Measurements from ENCODE around the gene NAA50. TPM values are rescaled to one million over a fixed set of nuclear protein-coding genes. Genes with fewer than 3 reads are reported as not detected.

The NAA50 gene
- total and polyA plus RNA-seq, 10 of the 15 experiments (the other 5 are each of a cell fraction or from before 2014, with no cell fraction given), result 31.7 to 205 (median 110) TPM

GRCh38 chr3:113746548-113747282 lies 666 bp upstream of the NAA50 start, which contains the start of gene ATP6V1A (continued):
- no peak for TF ChIP-seq PAX5 (IDR thresholded peaks at IDR 0.05; ENCODE audit: borderline replicate concordance, low read depth, low read length)

GRCh38 chr3:113744941-113745755 lies 901 bp downstream of the NAA50 start:
- ChIA-PET CTCF (interaction anchor here (0.7 to 9.8 kb wide), 34 partner anchors 9 to 546 kb away, joined by 3 to 72 read pairs (median 6); partner anchors contain the start of gene GRAMD1C), SMC1A (ENCODE audit: uncharacterized antibody, unreplicated experiment) (interaction anchor here (0.7 to 5.5 kb wide), 32 partner anchors 8 to 252 kb away, joined by 3 to 55 read pairs (median 3); partner anchors contain the start of genes SPICE1 and USF3), RAD21 (ENCODE audit: unreplicated experiment) (interaction anchor here (0.7 to 3.6 kb wide), 27 partner anchors 10 to 253 kb away, joined by 3 to 48 read pairs (median 5); partner anchors contain the start of genes SPICE1 and USF3), POLR2A (interaction anchor here (0.7 to 4.5 kb wide), 16 partner anchors 11 to 250 kb away, joined by 3 to 30 read pairs (median 5); partner anchors contain the start of gene USF3)
- peak overlapping the region; percentile 81 for H3K4me2 ChIP-seq (ENCODE audit: control insufficient read depth, insufficient read depth)
- 2% methylated on average over 35 of the region's 35 CpGs for WGBS (ENCODE audit: insufficient coverage, insufficient replicate concordance, low lambda C conversion rate, missing lambda C conversion rate)
- 0 out of 2 replicates have a peak, but pooled peaks cover 3% of the 10 kb centered on the region for H3K4me1 ChIP-seq (ENCODE audit: control insufficient read depth, insufficient read depth, low read length)
- FAIRE-seq (peak; percentile 89), ATAC-seq (peak; percentile 75), DNase-seq (ENCODE audit: low read depth, low spot score) (peak; percentile 72)
- H3K79me2 ChIP-seq (ENCODE audit: control insufficient read depth, insufficient read depth, low read length), result peaks cover 88% of the 10 kb centered on the region
- intact Hi-C loops (cut with micrococcal nuclease; ENCODE audit: unreplicated experiment), result loop anchor here (2.0 to 10.0 kb wide), 3 partner anchors 250 to 710 kb away; no protein-coding TSS in a partner anchor
- H3K27ac ChIP-seq (ENCODE audit: control insufficient read depth, insufficient read depth), result peak overlapping the region; percentile 95
- H3K4me3 ChIP-seq, result peak overlapping the region; percentile 70
- peak overlapping the region; percentile 93 for H2AFZ ChIP-seq (ENCODE audit: control insufficient read depth, low read depth, low read length)
- no peaks in the 10 kb centered on the region for H3K36me3 ChIP-seq (ENCODE audit: control insufficient read depth in 2 of 2, insufficient read depth in 2 of 2, low read length in 1 of 2)
- BruUV-seq (replicated peaks), result no TSS peak
- no peaks in the 10 kb centered on the region for H3K9me3 ChIP-seq (replicated peaks; ENCODE audit: control insufficient read depth, insufficient read depth, low read length)
- H3K9ac ChIP-seq (ENCODE audit: control insufficient read depth, insufficient read depth, low read length), result peak overlapping the region; percentile 91
- in situ Hi-C loops (cut with MboI), result loop anchor here (5.0 to 10.0 kb wide), 2 partner anchors 250 to 307 kb away; no protein-coding TSS in a partner anchor
- H4K20me1 ChIP-seq (ENCODE audit: control insufficient read depth, insufficient read depth), result no peaks in the 10 kb centered on the region
- H3K27me3 ChIP-seq (replicated peaks in 1 of 2; ENCODE audit: control insufficient read depth in 2 of 2, insufficient read depth in 2 of 2, low read length in 1 of 2), result no peaks in the 10 kb centered on the region
- TF ChIP-seq CBX5 (IDR thresholded peaks at IDR 0.05; ENCODE audit: low read depth) (peak; percentile 39; the same call in 1 of the 2 replicates), TARDBP (IDR thresholded peaks at IDR 0.05; ENCODE audit: borderline replicate concordance) (no peak), JUNB (IDR thresholded peaks at IDR 0.05) (no peak), YBX1 (IDR thresholded peaks at IDR 0.05) (no peak), BMI1 (IDR thresholded peaks at IDR 0.05; ENCODE audit: borderline replicate concordance) (no peak), POLR2AphosphoS5 (IDR thresholded peaks at IDR 0.05; ENCODE audit: low read length) (peak; percentile 33; the same call in 1 of the 2 replicates), NFYB (IDR thresholded peaks at IDR 0.05; ENCODE audit: insufficient read depth, low read depth, low read length) (no peak), IRF5 (IDR thresholded peaks at IDR 0.05; ENCODE audit: borderline replicate concordance) (no peak), NRF1 (conservative IDR thresholded peaks at IDR 0.05; ENCODE audit: low read depth, low read length) (no peak), PAX5 (IDR thresholded peaks at IDR 0.05; ENCODE audit: borderline replicate concordance, low read depth, low read length) (no peak; the same call in 1 of the 2 replicates), EGR1 (IDR thresholded peaks at IDR 0.05; ENCODE audit: borderline replicate concordance in 1 of 2, low read depth in 2 of 2, low read length in 2 of 2) (no peak), HDAC6 (IDR thresholded peaks at IDR 0.05; ENCODE audit: unreplicated experiment) (no peak), E4F1 (IDR thresholded peaks at IDR 0.05; ENCODE audit: borderline replicate concordance, partially characterized antibody) (no peak), EED (IDR thresholded peaks at IDR 0.05; ENCODE audit: low read depth) (peak; percentile 48), HDGF (IDR thresholded peaks at IDR 0.05) (no peak; the same call in 1 of the 2 replicates), RCOR1 (conservative IDR thresholded peaks at IDR 0.05; ENCODE audit: low read depth, low read length) (0 out of 2 replicates have a peak, but pooled peaks have one; percentile 14)

Data from GM12878 (cell line).